K562 (cell line): Measurements from ENCODE around the gene CARM1. TPM values are rescaled to one million over a fixed set of nuclear protein-coding genes. Genes with fewer than 3 reads are reported as not detected.
A peak's percentile ranks its signal among the peaks of the same experiment; 100 is the strongest.

Experiments
- ATAC-seq: fragments of 200-7000 bp; cut with Tn5 transposase; 3 replicates; pipeline ENCODE4 v1.9.1; 2020; ENCODE audit warnings: moderate library complexity
- BruUV-seq: library from RNA; stranded (reverse); fragments of 400-500 nt; replicated peaks from 2 replicates; lab custom pipeline; 2021; lab: Mats Ljungman, UMichigan
- CTCF ChIA-PET: fragments of 300-600 bp; formaldehyde crosslinking; extraction: SDS; loops from one replicate; lab custom pipeline; 2021; ENCODE audit warnings: low intra/inter-chr PET ratio; lab: Yijun Ruan, JAX
- POLR2A ChIA-PET: fragments of 300-600, 350-650 bp; sonication (Branson Sonifier 250); formaldehyde crosslinking; extraction: SDS; loops from one replicate; lab custom pipeline; 2021; ENCODE audit warnings: antibody characterized with exemption, inconsistent platforms; lab: Yijun Ruan, JAX
- DNase-seq, 4 experiments: peaks; one replicate each; pipeline versions ENCODE4 v3.0.0 to v3.0.0-alpha.2; 2011 to 2018; ENCODE audit warnings: low spot score in 3 of 4, mixed read lengths in 3 of 4; ENCODE audit errors: extremely low read depth in 1 of 4
- FAIRE-seq: peaks from 2 replicates; lab custom pipeline; 2011; peaks lifted over from hg19 to GRCh38; lab: Jason Lieb, UNC
- H2AFZ ChIP-seq: 2 replicates; pipeline ENCODE4 v1.6.0; 2011; ENCODE audit warnings: low read depth, low read length, control low read depth, inconsistent platforms
- H3K27ac ChIP-seq: fragments of 200-600 bp; 3 replicates; pipeline ENCODE4 v1.8.0; 2011; ENCODE audit warnings: low read depth, mild to moderate bottlenecking, control low read depth, inconsistent platforms, low read length, moderate library complexity, mixed read lengths; ENCODE audit errors: extremely low read depth
- H3K27me3 ChIP-seq, 2 experiments: fragments of 300-600 bp in 1 of 2; 2 replicates in 1 of 2; 3 replicates in 1 of 2; pipeline versions ENCODE4 v1.6.0 to v1.8.0; 2011; ENCODE audit warnings: inconsistent platforms in 2 of 2, low read length in 2 of 2, mild to moderate bottlenecking in 1 of 2, mixed read lengths in 1 of 2, moderate library complexity in 1 of 2; ENCODE audit not compliant: control insufficient read depth in 2 of 2, insufficient read depth in 2 of 2
- H3K36me3 ChIP-seq: fragments of 300-600 bp; 3 replicates; pipeline ENCODE4 v1.8.0; 2011; ENCODE audit warnings: mild to moderate bottlenecking, low read length, inconsistent platforms; ENCODE audit not compliant: control insufficient read depth, insufficient read depth
- H3K4me1 ChIP-seq, 2 experiments: fragments of 200-600 bp in 1 of 2; replicated peaks in 1 of 2; 2 replicates in 1 of 2; 3 replicates in 1 of 2; pipeline versions ENCODE4 v1.5.1 to v1.8.0; 2011; ENCODE audit warnings: inconsistent platforms in 2 of 2, low read length in 2 of 2, mild to moderate bottlenecking in 1 of 2, mixed read lengths in 1 of 2, moderate library complexity in 1 of 2; ENCODE audit not compliant: control insufficient read depth in 2 of 2, insufficient read depth in 2 of 2
- H3K4me2 ChIP-seq: 2 replicates; pipeline ENCODE4 v1.6.1; 2011; ENCODE audit warnings: low read length, control low read depth, inconsistent platforms, mixed read lengths; ENCODE audit not compliant: insufficient read depth
- H3K4me3 ChIP-seq: fragments of 200-600 bp; sonication (generic), shearing (Covaris generic); 2 replicates; pipeline ENCODE4 v1.5.1; 2016; ENCODE audit warnings: control low read depth, inconsistent platforms
- H3K79me2 ChIP-seq: fragments of 200-600 bp; 3 replicates; pipeline ENCODE4 v1.8.0; 2011; ENCODE audit warnings: low read length, inconsistent platforms; ENCODE audit not compliant: control insufficient read depth, insufficient read depth
- H3K9ac ChIP-seq, 2 experiments: 2 replicates each; pipeline versions ENCODE4 v1.6.0 to v1.6.1; 2011; ENCODE audit warnings: low read depth in 2 of 2, low read length in 2 of 2, control low read depth in 1 of 2, inconsistent platforms in 1 of 2, mild to moderate bottlenecking in 1 of 2, mixed read lengths in 1 of 2; ENCODE audit not compliant: insufficient read depth in 1 of 2
- H3K9me1 ChIP-seq: one replicate; pipeline ENCODE4 v1.6.0; 2011; ENCODE audit warnings: inconsistent platforms, mild to moderate bottlenecking, low read length, moderate library complexity; ENCODE audit not compliant: control insufficient read depth, insufficient read depth
- H3K9me3 ChIP-seq: replicated peaks from 2 replicates; pipeline ENCODE4 v1.5.1; 2011; ENCODE audit warnings: low read depth, low read length, inconsistent platforms; ENCODE audit not compliant: control insufficient read depth, insufficient read depth
- H4K20me1 ChIP-seq: replicated peaks from 2 replicates; pipeline ENCODE4 v1.6.1; 2011; ENCODE audit warnings: low read length, inconsistent platforms, mixed read lengths; ENCODE audit not compliant: control insufficient read depth, insufficient read depth
- ASH1L ChIP-seq: fragments of 450-650 bp; IDR thresholded peaks from 2 replicates; pipeline ENCODE4 v1.6.1; 2018; ENCODE audit warnings: borderline replicate concordance, mild to moderate bottlenecking, low read depth; ENCODE audit not compliant: partially characterized antibody
- BDP1 ChIP-seq: IDR thresholded peaks from 3 replicates; pipeline ENCODE4 v1.6.1; 2011; ENCODE audit not compliant: insufficient read length, insufficient read depth
- DPF2 ChIP-seq: fragments of 450-650 bp; IDR thresholded peaks from 2 replicates; pipeline ENCODE4 v1.6.1; 2016
- NELFE ChIP-seq: IDR thresholded peaks from 2 replicates; pipeline ENCODE4 v1.6.1; 2011; ENCODE audit warnings: mild to moderate bottlenecking; ENCODE audit not compliant: insufficient read depth, insufficient read length
- PML ChIP-seq: IDR thresholded peaks from 2 replicates; pipeline ENCODE4 v1.6.1; 2012; ENCODE audit warnings: low read length, inconsistent platforms
- RB1 ChIP-seq: fragments of 450-650 bp; IDR thresholded peaks from 2 replicates; pipeline ENCODE4 v1.6.1; 2017; ENCODE audit warnings: low read depth, mild to moderate bottlenecking
- SPI1 ChIP-seq: IDR thresholded peaks from 2 replicates; pipeline ENCODE4 v1.6.1; 2011; ENCODE audit warnings: low read depth, low read length, control low read depth, borderline replicate concordance
- WGBS: fragments of 100-300 bp; shearing (Covaris generic); methylation state at CpG from one replicate; pipeline ENCODE4 v1.1.6; 2016; ENCODE audit warnings: low coverage, mixed read lengths; ENCODE audit not compliant: insufficient coverage; ENCODE audit errors: missing lambda C conversion rate; 5-methylcytosine and 5-hydroxymethylcytosine counted together
- in situ Hi-C: fragments of 300-500 bp; cut with MboI; formaldehyde crosslinking; loops from 4 replicates; pipeline ENCODE4 v1.15.0; 2018; ENCODE audit warnings: inconsistent platforms, mixed read lengths
- intact Hi-C: fragments of 100-400 bp; cut with micrococcal nuclease; formaldehyde crosslinking; loops from 2 replicates; pipeline ENCODE4 v1.14.2; 2022
- polyA plus RNA-seq, 8 experiments: library from polyadenylated mRNA; depleted of rRNA in 4 of 8; stranded (reverse) in 5 of 8; unstranded in 3 of 8; fragments of >200 nt; fragmentation: Nextera tagmentation in 2 of 8; fragmentation: Illumina TruSeq in 1 of 8; extraction: Ambion mirVana in 2 of 8; extraction: Trizol in 1 of 8; gene quantifications; 2 replicates each; pipeline versions ENCODE4 v1.2.1 to v1.2.3, GENCODE V29; 2011 to 2014; ENCODE audit warnings: inconsistent platforms in 1 of 8, missing spikeins in 1 of 8
- total RNA-seq, 7 experiments: library from RNA; depleted of rRNA in 6 of 7; stranded (reverse); fragments of >200 nt in 6 of 7; fragmentation: Illumina TruSeq in 2 of 7; extraction: Trizol in 2 of 7; gene quantifications; 2 replicates each; pipeline versions ENCODE4 v1.2.1 to v1.2.3, GENCODE V29; 2011 to 2021; ENCODE audit warnings: low replicate concordance in 1 of 7
- TF ChIP-seq, protein P1 (sequence below): sonication (generic); formaldehyde crosslinking; IDR thresholded peaks from 2 replicates; pipeline ENCODE4 v1.8.0; 2022; ENCODE audit warnings: missing genetic modification reagents, mild to moderate bottlenecking, borderline replicate concordance
- TF ChIP-seq, protein P2 (sequence below), 2 experiments: fragments of 450-650 bp; conservative IDR thresholded peaks; 2 replicates each; pipeline ENCODE4 v1.6.1; 2017; ENCODE audit warnings: mild to moderate bottlenecking in 2 of 2, moderate library complexity in 2 of 2

CARM1 gene
- total and polyA plus RNA-seq, 9 of the 15 experiments (the other 6 are each of a cell fraction or from before 2014, with no cell fraction given): 0.36 to 86.0 (median 29.7) TPM

DNA sequence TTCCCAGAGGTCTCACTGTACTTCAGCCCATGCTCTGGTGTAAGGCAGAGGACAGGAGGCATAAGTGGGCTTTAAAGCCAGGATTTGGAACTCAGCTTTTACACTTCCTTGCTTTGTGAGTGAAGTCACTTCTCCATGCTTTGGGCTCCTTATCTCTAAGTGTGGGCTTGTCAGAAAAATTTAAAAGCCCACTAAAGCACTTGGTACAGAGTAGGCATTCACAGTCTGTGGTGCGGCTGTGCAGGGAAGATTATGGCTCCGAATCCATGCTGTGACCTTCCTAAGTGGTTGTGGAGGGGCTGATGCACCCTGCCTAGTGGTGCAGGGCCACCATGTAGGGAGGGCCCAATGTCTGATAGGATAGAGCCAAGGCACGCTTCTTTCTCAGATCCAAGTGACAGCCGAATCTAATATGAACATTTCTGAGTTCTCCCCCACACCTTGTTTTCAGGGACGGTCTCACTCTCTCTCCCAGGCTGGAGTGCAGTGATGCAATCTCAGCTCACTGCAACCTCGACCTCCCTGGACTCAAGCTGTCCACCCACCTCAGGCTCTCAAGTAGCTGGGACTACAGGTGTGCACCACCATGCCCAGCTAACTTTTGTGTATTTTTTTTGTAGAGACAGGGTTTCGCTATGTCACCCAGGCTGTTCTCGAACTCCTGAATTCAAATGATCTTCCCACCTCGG lies 64.2 kb downstream of the CARM1 start:
- Histone ChIP-seq H3K4me3 (no peak overlapping the region), H2AFZ (peak overlapping the region; percentile 54), H4K20me1 (0 out of 2 replicates have a peak, but pooled peaks cover 4% of the 10 kb centered on the region), H3K4me1 (peaks cover 18 to 20% of the 10 kb centered on the region in 2 experiments), H3K9ac (peak overlapping the region; percentile 12 to 74; a peak in 2 of 4 replicates), H3K9me3 (no peaks in the 10 kb centered on the region), H3K9me1 (no peaks in the 10 kb centered on the region), H3K27ac (peak overlapping the region; percentile 69; the same call in 2 of the 3 replicates), H3K4me2 (peak overlapping the region; percentile 46), H3K27me3 (no peaks in the 10 kb centered on the region), H3K79me2 (peaks cover 4% of the 10 kb centered on the region), H3K36me3 (peaks cover 17% of the 10 kb centered on the region)
- 26% methylated on average over 9 of the region's 9 CpGs for WGBS
- no TSS peak for BruUV-seq
- in situ Hi-C loops (no loop called here), intact Hi-C loops (loop anchor here (5.0 kb wide), 1 partner anchor 197 kb away; no protein-coding TSS in a partner anchor)
- ATAC-seq (peak; percentile 86), FAIRE-seq (peak; percentile 77), DNase-seq (peak in 3 of 4 experiments; percentile 6 to 72 (median 58))
- CTCF ChIA-PET: interaction anchor here (0.7 kb wide), 1 partner anchor 98 kb away, joined by 3 read pairs; no protein-coding TSS in a partner anchor
- POLR2A ChIA-PET: interaction anchor here (0.6 to 0.7 kb wide), 3 partner anchors 10 to 48 kb away, joined by 3 to 5 read pairs (median 4); no protein-coding TSS in a partner anchor
- peak; percentile 70 for TF ChIP-seq SPI1
- TF ChIP-seq DPF2: peak; percentile 52
- TF ChIP-seq, protein P1, sequence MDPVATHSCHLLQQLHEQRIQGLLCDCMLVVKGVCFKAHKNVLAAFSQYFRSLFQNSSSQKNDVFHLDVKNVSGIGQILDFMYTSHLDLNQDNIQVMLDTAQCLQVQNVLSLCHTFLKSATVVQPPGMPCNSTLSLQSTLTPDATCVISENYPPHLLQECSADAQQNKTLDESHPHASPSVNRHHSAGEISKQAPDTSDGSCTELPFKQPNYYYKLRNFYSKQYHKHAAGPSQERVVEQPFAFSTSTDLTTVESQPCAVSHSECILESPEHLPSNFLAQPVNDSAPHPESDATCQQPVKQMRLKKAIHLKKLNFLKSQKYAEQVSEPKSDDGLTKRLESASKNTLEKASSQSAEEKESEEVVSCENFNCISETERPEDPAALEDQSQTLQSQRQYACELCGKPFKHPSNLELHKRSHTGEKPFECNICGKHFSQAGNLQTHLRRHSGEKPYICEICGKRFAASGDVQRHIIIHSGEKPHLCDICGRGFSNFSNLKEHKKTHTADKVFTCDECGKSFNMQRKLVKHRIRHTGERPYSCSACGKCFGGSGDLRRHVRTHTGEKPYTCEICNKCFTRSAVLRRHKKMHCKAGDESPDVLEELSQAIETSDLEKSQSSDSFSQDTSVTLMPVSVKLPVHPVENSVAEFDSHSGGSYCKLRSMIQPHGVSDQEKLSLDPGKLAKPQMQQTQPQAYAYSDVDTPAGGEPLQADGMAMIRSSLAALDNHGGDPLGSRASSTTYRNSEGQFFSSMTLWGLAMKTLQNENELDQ (CRISPR knock-in tag): no peak
- TF ChIP-seq NELFE: no peak
- no peak for TF ChIP-seq RB1
- TF ChIP-seq, protein P2, sequence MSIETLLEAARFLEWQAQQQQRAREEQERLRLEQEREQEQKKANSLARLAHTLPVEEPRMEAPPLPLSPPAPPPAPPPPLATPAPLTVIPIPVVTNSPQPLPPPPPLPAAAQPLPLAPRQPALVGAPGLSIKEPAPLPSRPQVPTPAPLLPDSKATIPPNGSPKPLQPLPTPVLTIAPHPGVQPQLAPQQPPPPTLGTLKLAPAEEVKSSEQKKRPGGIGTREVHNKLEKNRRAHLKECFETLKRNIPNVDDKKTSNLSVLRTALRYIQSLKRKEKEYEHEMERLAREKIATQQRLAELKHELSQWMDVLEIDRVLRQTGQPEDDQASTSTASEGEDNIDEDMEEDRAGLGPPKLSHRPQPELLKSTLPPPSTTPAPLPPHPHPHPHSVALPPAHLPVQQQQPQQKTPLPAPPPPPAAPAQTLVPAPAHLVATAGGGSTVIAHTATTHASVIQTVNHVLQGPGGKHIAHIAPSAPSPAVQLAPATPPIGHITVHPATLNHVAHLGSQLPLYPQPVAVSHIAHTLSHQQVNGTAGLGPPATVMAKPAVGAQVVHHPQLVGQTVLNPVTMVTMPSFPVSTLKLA (conservative IDR thresholded peaks at IDR 0.05): peak; percentile 24 to 61; a peak in 3 of 4 replicates
- no peak for TF ChIP-seq ASH1L
- TF ChIP-seq PML: no peak
- TF ChIP-seq BDP1: no peak
